Panc1 (cell line): ENCODE measurements around the gene PIK3R5. TPM values are rescaled to one million over a fixed set of nuclear protein-coding genes. Genes with fewer than 3 reads are reported as not detected.

Experiments used
- ATAC-seq: fragments of 200-7000 bp; cut with Tn5 transposase; 2 replicates; pipeline ENCODE4 v1.9.1; 2020; ENCODE audit warnings: mild to moderate bottlenecking, moderate library complexity
- BruUV-seq: library from RNA; stranded (reverse); fragments of 400-500 nt; replicated peaks from 2 replicates; lab custom pipeline; 2021; lab: Mats Ljungman, UMichigan
- CTCF ChIA-PET: fragments of 300-600 bp; sonication (Branson Sonifier 250); formaldehyde crosslinking; loops from one replicate; lab custom pipeline; 2022; ENCODE audit warnings: antibody characterized with exemption; lab: Charles Lee
- POLR2A ChIA-PET: fragments of 300-600 bp; sonication (Branson Sonifier 250); formaldehyde crosslinking; loops from one replicate; lab custom pipeline; 2022; ENCODE audit warnings: antibody characterized with exemption; lab: Charles Lee
- DNase-seq: peaks from one replicate; pipeline ENCODE4 v3.0.0-alpha.2; 2010; ENCODE audit warnings: low read depth, low spot score
- H3K27ac ChIP-seq: 2 replicates; pipeline ENCODE4 v1.5.1; 2011; ENCODE audit warnings: mild to moderate bottlenecking, low read length, inconsistent platforms
- H3K27me3 ChIP-seq: fragments of 200-500 bp; sonication (Bioruptor generic); 2 replicates; pipeline ENCODE4 v1.6.0; 2014; ENCODE audit warnings: low read length, inconsistent platforms; ENCODE audit not compliant: control insufficient read depth, insufficient read depth
- H3K36me3 ChIP-seq: fragments of 200-500 bp; sonication (Bioruptor generic); 2 replicates; pipeline ENCODE4 v1.5.1; 2014; ENCODE audit warnings: inconsistent platforms, mild to moderate bottlenecking, low read length, moderate library complexity; ENCODE audit not compliant: control insufficient read depth, insufficient read depth
- H3K4me1 ChIP-seq: 2 replicates; pipeline ENCODE4 v1.5.1; 2011; ENCODE audit warnings: inconsistent platforms, mild to moderate bottlenecking, low read length, moderate library complexity; ENCODE audit not compliant: control insufficient read depth, insufficient read depth
- H3K4me3 ChIP-seq, 2 experiments: 2 replicates each; pipeline ENCODE4 v1.5.1; 2011 to 2012; ENCODE audit warnings: low read depth in 2 of 2, low read length in 2 of 2, mild to moderate bottlenecking in 2 of 2, inconsistent platforms in 1 of 2, moderate library complexity in 1 of 2
- H3K9me3 ChIP-seq: fragments of 200-500 bp; sonication (Bioruptor generic); 2 replicates; pipeline ENCODE4 v1.5.1; 2014; ENCODE audit warnings: low read depth, mild to moderate bottlenecking, inconsistent platforms, low read length, moderate library complexity; ENCODE audit not compliant: control insufficient read depth, insufficient read depth
- CTCF ChIP-seq: fragments of 450-650 bp; IDR thresholded peaks from 2 replicates; pipeline ENCODE4 v1.5.1; 2017; ENCODE audit warnings: mild to moderate bottlenecking
- POLR2AphosphoS5 ChIP-seq: IDR thresholded peaks from 2 replicates; pipeline ENCODE4 v1.6.1; 2012; ENCODE audit warnings: mild to moderate bottlenecking, low read depth, low read length, moderate library complexity
- REST ChIP-seq, 2 experiments: IDR thresholded peaks; 2 replicates each; pipeline ENCODE4 v1.6.1; 2011 to 2012; ENCODE audit warnings: low read depth in 2 of 2, control low read depth in 1 of 2, low read length in 1 of 2, mild to moderate bottlenecking in 1 of 2, moderate library complexity in 1 of 2; ENCODE audit not compliant: insufficient read depth in 1 of 2
- SIN3A ChIP-seq: IDR thresholded peaks from 2 replicates; pipeline ENCODE4 v1.6.1; 2012; ENCODE audit warnings: low read depth, mild to moderate bottlenecking, low read length, moderate library complexity, borderline replicate concordance; ENCODE audit not compliant: insufficient read depth
- TCF7L2 ChIP-seq: IDR thresholded peaks from 2 replicates; pipeline ENCODE4 v1.6.1; 2011; ENCODE audit warnings: mild to moderate bottlenecking, low read depth, low read length, inconsistent platforms
- in situ Hi-C: cut with HindIII; loops from 2 replicates; pipeline ENCODE4 v1.10.0; 2016; ENCODE audit warnings: low sequenced_read_pairs, low pct_unique_long_range_greater_than_20kb
- intact Hi-C: fragments of 100-400 bp; cut with micrococcal nuclease; formaldehyde crosslinking; loops from one replicate; pipeline ENCODE4 v1.10.0; 2022; ENCODE audit not compliant: unreplicated experiment
- total RNA-seq: library from RNA; stranded (reverse); gene quantifications from one replicate; pipeline ENCODE4 v1.2.1, GENCODE V29; 2021; ENCODE audit not compliant: unreplicated experiment

The PIK3R5 gene
- total RNA-seq, 1 experiment from 2014 or later = 0.15 TPM

GRCh38 chr17:8941980-8942622, 23.4 kb downstream of the PIK3R5 start:
- no peak overlapping the region for H3K27ac ChIP-seq
- H3K4me3 ChIP-seq = no peak overlapping the region
- no peaks in the 10 kb centered on the region for H3K9me3 ChIP-seq
- BruUV-seq = no TSS peak
- in situ Hi-C loops = no loop called here
- ATAC-seq (no peak), DNase-seq (no peak)
- H3K36me3 ChIP-seq = no peaks in the 10 kb centered on the region
- H3K4me1 ChIP-seq = no peaks in the 10 kb centered on the region
- ChIA-PET POLR2A (interaction anchor here (0.6 kb wide), 1 partner anchor 29 kb away, joined by 9 read pairs; no protein-coding TSS in a partner anchor), CTCF (interaction anchor here (0.6 kb wide), 1 partner anchor 122 kb away, joined by 5 read pairs; no protein-coding TSS in a partner anchor)
- intact Hi-C loops = no loop called here
- TF ChIP-seq POLR2AphosphoS5 = no peak
- no peak for TF ChIP-seq SIN3A
- no peak for TF ChIP-seq TCF7L2
- no peak for TF ChIP-seq REST (IDR thresholded peaks at IDR 0.05; ENCODE audit: insufficient read depth in 1 of 2, low read depth in 2 of 2, low read length in 1 of 2)
- no peak for TF ChIP-seq CTCF
- H3K27me3 ChIP-seq = peaks cover 4% of the 10 kb centered on the region; the same call in 1 of the 2 replicates

GRCh38 chr17:8941520-8941919, 24.0 kb downstream of the PIK3R5 start:
- ChIA-PET CTCF (no interaction called here), POLR2A (no interaction called here)
- Histone ChIP-seq H3K4me3 (no peak overlapping the region), H3K4me1 (no peaks in the 10 kb centered on the region), H3K27ac (no peak overlapping the region), H3K36me3 (no peaks in the 10 kb centered on the region), H3K27me3 (peaks cover 4% of the 10 kb centered on the region; the same call in 1 of the 2 replicates), H3K9me3 (no peaks in the 10 kb centered on the region)
- intact Hi-C loops (no loop called here), in situ Hi-C loops (no loop called here)
- ATAC-seq (no peak), DNase-seq (no peak)
- TF ChIP-seq REST (IDR thresholded peaks at IDR 0.05; ENCODE audit: insufficient read depth in 1 of 2, low read depth in 2 of 2, low read length in 1 of 2) (no peak), CTCF (no peak), POLR2AphosphoS5 (no peak), SIN3A (no peak), TCF7L2 (no peak)
- BruUV-seq = no TSS peak
